GM23248 (cell line): ENCODE results near the gene SLC10A7. TPM values are rescaled to one million over a fixed set of nuclear protein-coding genes. Genes with fewer than 3 reads are reported as not detected.

Experiments used
- DNase-seq: peaks from one replicate; pipeline ENCODE4 v3.0.0-alpha.2; 2015
- H2AFZ ChIP-seq: fragments of 200-600 bp; sonication (generic); 2 replicates; pipeline ENCODE4 v1.6.1; 2016; ENCODE audit warnings: antibody characterized with exemption
- H3F3A ChIP-seq: fragments of 200-600 bp; sonication (generic); 2 replicates; pipeline ENCODE4 v1.6.1; 2016; ENCODE audit warnings: mild to moderate bottlenecking, antibody characterized with exemption, mixed run types; ENCODE audit not compliant: insufficient read depth
- H3K27ac ChIP-seq: fragments of 200-600 bp; sonication (generic); 2 replicates; pipeline ENCODE4 v1.5.1; 2016; ENCODE audit warnings: mild to moderate bottlenecking
- H3K27me3 ChIP-seq: fragments of 200-600 bp; sonication (generic); replicated peaks from 2 replicates; pipeline ENCODE4 v1.6.1; 2016; ENCODE audit warnings: mild to moderate bottlenecking; ENCODE audit not compliant: insufficient read depth
- H3K36me3 ChIP-seq: fragments of 200-600 bp; sonication (generic); 2 replicates; pipeline ENCODE4 v1.6.1; 2016; ENCODE audit warnings: low read depth, mild to moderate bottlenecking
- H3K4me1 ChIP-seq: fragments of 200-600 bp; sonication (generic); 2 replicates; pipeline ENCODE4 v1.6.1; 2016; ENCODE audit warnings: mild to moderate bottlenecking; ENCODE audit not compliant: insufficient read depth
- H3K4me2 ChIP-seq: fragments of 200-600 bp; sonication (generic); one replicate; pipeline ENCODE4 v1.6.1; 2016; ENCODE audit warnings: mild to moderate bottlenecking; ENCODE audit not compliant: unreplicated experiment
- H3K4me3 ChIP-seq: fragments of 200-600 bp; sonication (generic); 2 replicates; pipeline ENCODE4 v1.5.1; 2016; ENCODE audit warnings: mild to moderate bottlenecking
- H3K79me2 ChIP-seq: fragments of 200-600 bp; sonication (generic); 2 replicates; pipeline ENCODE4 v1.6.1; 2016; ENCODE audit warnings: mild to moderate bottlenecking; ENCODE audit not compliant: insufficient read depth
- H3K9ac ChIP-seq: fragments of 200-600 bp; sonication (generic); 2 replicates; pipeline ENCODE4 v1.6.1; 2016; ENCODE audit warnings: mild to moderate bottlenecking
- H3K9me2 ChIP-seq: fragments of 200-600 bp; sonication (generic); 2 replicates; pipeline ENCODE4 v1.6.1; 2016; ENCODE audit warnings: mixed run types, mild to moderate bottlenecking, moderate library complexity; ENCODE audit not compliant: insufficient read depth
- H3K9me3 ChIP-seq: fragments of 200-600 bp; sonication (generic); one replicate; pipeline ENCODE4 v1.6.1; 2017; ENCODE audit warnings: low read depth
- H4K20me1 ChIP-seq: fragments of 200-600 bp; sonication (generic); 2 replicates; pipeline ENCODE4 v1.6.0; 2016; ENCODE audit not compliant: insufficient read depth
- EZH2 ChIP-seq: fragments of 200-600 bp; sonication (generic); IDR thresholded peaks from 2 replicates; pipeline ENCODE4 v1.6.1; 2018; ENCODE audit warnings: antibody characterized with exemption, mild to moderate bottlenecking; ENCODE audit not compliant: insufficient read depth, poor library complexity, severe bottlenecking
- EZH2phosphoT487 ChIP-seq: fragments of 200-600 bp; sonication (generic); IDR thresholded peaks from 2 replicates; pipeline ENCODE4 v1.6.1; 2018; ENCODE audit warnings: antibody characterized with exemption, moderate library complexity, mild to moderate bottlenecking, low read depth; ENCODE audit not compliant: insufficient read depth
- WGBS, 2 experiments: methylation state at CpG; one replicate each; pipeline ENCODE4 v1.1.6; 2015 to 2017; ENCODE audit warnings: low lambda C conversion rate in 2 of 2, low coverage in 1 of 2; ENCODE audit errors: missing lambda C conversion rate in 2 of 2; 5-methylcytosine and 5-hydroxymethylcytosine counted together
- in situ Hi-C: fragments of 300-500 bp; cut with MboI; formaldehyde crosslinking; loops from 2 replicates; pipeline ENCODE4 v1.15.0; 2020
- polyA plus RNA-seq: library from polyadenylated mRNA; unstranded; fragments of >200 nt; fragmentation: Nextera tagmentation; extraction: Ambion mirVana; gene quantifications from 2 replicates; pipeline ENCODE4 v1.2.1, GENCODE V29; 2016
- total RNA-seq: library from RNA; depleted of rRNA; stranded (reverse); fragments of >200 nt; shearing (Covaris generic); gene quantifications from 2 replicates; pipeline ENCODE4 v1.2.3, GENCODE V29; 2014

The SLC10A7 gene
- total and polyA plus RNA-seq, 2 experiments from 2014 or later, result 4.5 to 8.1 TPM

DNA sequence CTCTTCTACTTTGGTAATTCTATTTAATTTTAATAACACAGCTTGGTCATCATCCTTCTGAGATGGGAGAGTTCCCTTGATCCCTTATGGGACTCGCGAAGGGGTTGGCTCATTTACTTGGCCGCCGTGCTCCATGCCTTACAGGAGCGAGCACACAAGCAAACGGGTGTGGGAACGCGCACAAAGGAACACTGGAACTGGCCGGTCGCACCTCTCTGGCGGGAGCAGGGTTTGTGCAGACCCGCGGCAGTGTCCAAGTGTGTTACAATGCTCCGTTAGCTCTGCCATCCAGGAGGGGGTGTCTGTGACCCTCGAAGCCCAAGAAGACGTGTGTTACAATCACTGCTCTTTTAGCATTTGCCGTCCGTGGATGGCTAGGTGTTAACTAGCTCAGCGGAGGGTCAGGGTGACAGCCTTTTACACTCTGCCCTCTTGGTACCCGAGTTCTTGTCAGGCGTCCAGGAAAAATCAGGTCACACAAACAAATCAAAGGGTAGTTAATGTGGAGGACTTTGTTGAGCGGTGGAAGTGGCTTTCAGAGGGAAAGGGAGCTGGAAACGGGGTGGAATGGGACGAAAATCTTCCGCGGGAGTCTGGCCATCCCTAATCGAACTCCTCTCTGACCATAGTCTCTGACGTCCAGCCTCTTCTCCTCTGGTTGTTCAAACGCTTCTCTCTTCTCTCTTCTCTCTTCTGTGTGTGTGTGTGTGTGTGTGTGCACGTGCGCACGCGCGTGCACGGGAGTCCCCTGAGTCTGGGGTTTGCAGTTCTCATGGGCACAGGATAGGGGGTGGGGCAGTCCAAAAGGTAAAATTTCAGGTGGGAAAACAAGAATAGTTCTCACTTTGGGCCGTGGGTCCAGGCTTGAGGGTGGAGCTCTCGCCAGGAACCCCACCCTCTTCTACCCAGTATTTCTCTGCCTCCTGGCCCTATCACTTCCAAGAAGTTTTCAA, 76.3 kb downstream of the SLC10A7 start:
- Histone ChIP-seq H3K4me3 (no peak overlapping the region), H3K4me2 (no peak overlapping the region)

DNA sequence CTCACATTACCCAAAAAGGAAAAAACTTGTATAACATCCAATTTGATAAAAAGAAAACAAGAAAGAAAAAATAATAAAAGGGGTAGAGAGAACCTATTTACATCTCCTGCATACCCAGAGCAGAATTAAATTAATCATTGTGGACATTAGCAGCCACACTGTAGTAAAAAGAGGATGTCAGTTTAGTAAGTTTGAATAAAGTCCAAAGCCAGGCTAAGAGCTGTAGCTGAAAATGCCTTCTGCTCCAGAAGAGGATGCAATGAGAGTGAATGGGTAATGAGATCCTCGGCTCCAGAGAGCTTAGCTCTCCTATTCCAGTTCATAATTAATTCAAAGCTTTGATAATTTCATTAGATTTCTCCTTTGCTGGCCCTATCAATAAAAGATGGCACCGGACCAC, 78.2 kb downstream of the SLC10A7 start:
- Histone ChIP-seq H3F3A (no peaks in the 10 kb centered on the region), H3K27ac (0 out of 2 replicates have a peak overlapping the region, but pooled peaks have one; percentile 23), H3K9me2 (peaks cover 3% of the 10 kb centered on the region; the same call in 1 of the 2 replicates), H4K20me1 (no peaks in the 10 kb centered on the region), H3K9ac (no peak overlapping the region), H3K4me1 (peaks cover 33% of the 10 kb centered on the region), H3K4me3 (no peak overlapping the region), H3K27me3 (no peaks in the 10 kb centered on the region), H3K36me3 (no peaks in the 10 kb centered on the region), H3K79me2 (peaks cover 3% of the 10 kb centered on the region; the same call in 1 of the 2 replicates), H2AFZ (no peak overlapping the region), H3K4me2 (peak overlapping the region; percentile 38), H3K9me3 (peaks cover 3% of the 10 kb centered on the region)
- 96 to 98% methylated on average over 2 of the region's 2 CpGs for WGBS, 2 experiments
- no peak for TF ChIP-seq EZH2phosphoT487
- TF ChIP-seq EZH2, result no peak
- peak; percentile 2 for DNase-seq
- in situ Hi-C loops, result no loop called here

More for the DNA sequence above, 76.3 kb downstream of the SLC10A7 start:
- Histone ChIP-seq H2AFZ (no peak overlapping the region), H3K4me1 (peaks cover 18% of the 10 kb centered on the region), H3K9me2 (peaks cover 3% of the 10 kb centered on the region; the same call in 1 of the 2 replicates), H3K9me3 (no peaks in the 10 kb centered on the region), H3K27me3 (no peaks in the 10 kb centered on the region), H3K79me2 (peaks cover 17% of the 10 kb centered on the region; the same call in 1 of the 2 replicates), H3F3A (no peaks in the 10 kb centered on the region), H4K20me1 (no peaks in the 10 kb centered on the region), H3K9ac (no peak overlapping the region), H3K27ac (no peak overlapping the region), H3K36me3 (no peaks in the 10 kb centered on the region)
- 96 to 98% methylated on average over 36 to 37 of the region's 37 CpGs for WGBS, 2 experiments
- in situ Hi-C loops, result no loop called here
- DNase-seq, result no peak
- TF ChIP-seq EZH2phosphoT487, result no peak
- TF ChIP-seq EZH2, result no peak

DNA sequence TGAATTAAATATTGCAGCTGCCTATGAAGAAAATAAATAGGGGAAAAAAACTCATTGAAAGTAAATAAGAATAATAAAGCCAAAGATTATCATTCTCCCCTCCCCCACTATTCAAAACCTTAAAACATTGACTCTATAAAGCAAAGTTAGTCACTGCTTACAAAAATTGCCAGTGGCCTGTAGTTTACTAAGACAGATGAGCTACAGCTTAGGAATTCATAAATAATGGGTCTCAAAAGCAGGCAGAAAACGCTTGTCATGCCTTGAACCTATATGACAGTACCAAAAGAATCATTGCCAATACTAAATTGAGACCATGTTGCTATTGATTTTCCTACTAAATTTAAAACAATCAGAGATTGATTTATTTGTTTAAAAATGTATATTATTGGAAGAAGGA, 78.9 kb downstream of the SLC10A7 start:
- Histone ChIP-seq H2AFZ (no peak overlapping the region), H3K36me3 (no peaks in the 10 kb centered on the region), H3K27me3 (no peaks in the 10 kb centered on the region), H3K4me3 (no peak overlapping the region), H3K27ac (peak overlapping the region; percentile 23; the same call in 1 of the 2 replicates), H3K9me3 (peaks cover 3% of the 10 kb centered on the region), H3K79me2 (no peaks in the 10 kb centered on the region; the same call in 1 of the 2 replicates), H3K4me1 (peaks cover 40% of the 10 kb centered on the region), H3F3A (no peaks in the 10 kb centered on the region), H3K4me2 (peak overlapping the region; percentile 38), H4K20me1 (no peaks in the 10 kb centered on the region), H3K9ac (no peak overlapping the region; the same call in 1 of the 2 replicates), H3K9me2 (peaks cover 3% of the 10 kb centered on the region; the same call in 1 of the 2 replicates)
- 0 to 7% methylated on average over 1 of the region's 1 CpG for WGBS, 2 experiments
- TF ChIP-seq EZH2phosphoT487, result no peak
- TF ChIP-seq EZH2, result no peak
- in situ Hi-C loops, result no loop called here
- peak; percentile 82 for DNase-seq

DNA sequence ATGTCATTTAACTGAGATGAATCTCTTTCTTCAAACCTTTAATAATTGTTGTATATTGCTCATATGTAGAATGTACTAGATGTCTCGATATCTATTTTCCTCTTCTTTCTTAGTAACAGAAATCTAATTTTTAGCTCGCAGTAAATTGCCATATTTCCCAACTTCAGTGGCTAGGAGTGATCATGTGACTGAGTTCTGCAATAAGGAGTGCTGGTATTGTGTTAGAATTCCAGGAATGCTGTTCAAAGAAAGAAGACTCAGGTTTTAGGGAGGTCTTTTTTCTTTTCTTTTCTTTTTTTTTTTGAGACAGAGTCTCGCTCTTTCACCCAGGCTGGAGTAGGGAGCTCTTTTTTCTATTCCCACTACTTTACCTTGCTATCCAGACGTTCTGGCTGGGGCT, 81.7 kb downstream of the SLC10A7 start:
- no peak overlapping the region for H3K4me2 ChIP-seq
- no peaks in the 10 kb centered on the region for H3K27me3 ChIP-seq
- H3K4me1 ChIP-seq, result peaks cover 53% of the 10 kb centered on the region
- no peaks in the 10 kb centered on the region; the same call in 1 of the 2 replicates for H3K79me2 ChIP-seq
- no peak overlapping the region for H2AFZ ChIP-seq
- in situ Hi-C loops, result no loop called here
- WGBS, 2 experiments, result 94 to 97% methylated on average over 4 of the region's 4 CpGs
- H3K9me3 ChIP-seq, result peaks cover 3% of the 10 kb centered on the region
- DNase-seq, result peak; percentile 19
- H3F3A ChIP-seq, result peaks cover 9% of the 10 kb centered on the region; the same call in 1 of the 2 replicates
- no peak overlapping the region for H3K27ac ChIP-seq
- H3K9me2 ChIP-seq, result peaks cover 3% of the 10 kb centered on the region; the same call in 1 of the 2 replicates
- no peaks in the 10 kb centered on the region for H4K20me1 ChIP-seq
- no peak overlapping the region for H3K4me3 ChIP-seq
- no peak overlapping the region for H3K9ac ChIP-seq
- no peaks in the 10 kb centered on the region for H3K36me3 ChIP-seq
- TF ChIP-seq EZH2, result no peak
- TF ChIP-seq EZH2phosphoT487, result no peak
